COLO668 (cell line): ENCODE data around the gene LCN15.

ENCODE experiments used
- DNase-seq: peaks from one replicate; lab custom pipeline; 2025; ENCODE audit not compliant: unreplicated experiment; lab: John Stamatoyannopoulos, UW

LCN15 gene

DNA sequence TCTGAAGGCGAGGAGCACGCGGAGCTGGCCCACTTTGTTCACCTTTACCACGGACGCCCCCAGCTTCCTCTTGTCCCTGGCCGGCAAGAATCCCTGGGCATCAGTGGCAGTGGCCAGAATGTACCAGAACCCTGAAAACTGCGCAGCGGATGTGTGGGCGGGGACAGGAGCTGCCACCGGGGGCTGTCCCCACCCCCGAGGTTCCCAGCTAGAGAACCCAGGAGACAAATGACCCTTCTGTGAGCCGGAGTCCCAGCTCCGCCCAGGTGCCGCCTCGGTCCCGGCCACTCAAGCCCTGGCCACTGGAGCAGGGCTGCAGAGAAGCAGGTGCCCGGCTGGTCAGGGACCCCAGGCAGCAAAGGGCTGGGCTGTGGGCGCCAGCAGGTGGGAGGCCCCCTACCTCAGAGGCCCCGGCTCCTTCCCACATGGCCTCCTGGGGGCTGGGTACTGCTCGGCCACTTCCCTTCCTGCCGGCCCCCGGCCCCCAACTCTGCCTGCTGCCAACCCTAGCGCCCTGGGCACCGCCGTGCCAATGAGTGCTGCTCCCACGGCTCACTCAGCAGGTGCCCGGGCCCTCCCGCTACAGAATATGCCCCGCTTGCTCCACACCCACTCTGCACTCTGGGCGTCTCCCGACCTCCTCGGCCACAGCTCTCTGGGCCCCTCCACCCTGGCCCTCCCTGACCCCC is 22.3 kb downstream of the LCN15 start:
- DNase-seq: no peak

DNA sequence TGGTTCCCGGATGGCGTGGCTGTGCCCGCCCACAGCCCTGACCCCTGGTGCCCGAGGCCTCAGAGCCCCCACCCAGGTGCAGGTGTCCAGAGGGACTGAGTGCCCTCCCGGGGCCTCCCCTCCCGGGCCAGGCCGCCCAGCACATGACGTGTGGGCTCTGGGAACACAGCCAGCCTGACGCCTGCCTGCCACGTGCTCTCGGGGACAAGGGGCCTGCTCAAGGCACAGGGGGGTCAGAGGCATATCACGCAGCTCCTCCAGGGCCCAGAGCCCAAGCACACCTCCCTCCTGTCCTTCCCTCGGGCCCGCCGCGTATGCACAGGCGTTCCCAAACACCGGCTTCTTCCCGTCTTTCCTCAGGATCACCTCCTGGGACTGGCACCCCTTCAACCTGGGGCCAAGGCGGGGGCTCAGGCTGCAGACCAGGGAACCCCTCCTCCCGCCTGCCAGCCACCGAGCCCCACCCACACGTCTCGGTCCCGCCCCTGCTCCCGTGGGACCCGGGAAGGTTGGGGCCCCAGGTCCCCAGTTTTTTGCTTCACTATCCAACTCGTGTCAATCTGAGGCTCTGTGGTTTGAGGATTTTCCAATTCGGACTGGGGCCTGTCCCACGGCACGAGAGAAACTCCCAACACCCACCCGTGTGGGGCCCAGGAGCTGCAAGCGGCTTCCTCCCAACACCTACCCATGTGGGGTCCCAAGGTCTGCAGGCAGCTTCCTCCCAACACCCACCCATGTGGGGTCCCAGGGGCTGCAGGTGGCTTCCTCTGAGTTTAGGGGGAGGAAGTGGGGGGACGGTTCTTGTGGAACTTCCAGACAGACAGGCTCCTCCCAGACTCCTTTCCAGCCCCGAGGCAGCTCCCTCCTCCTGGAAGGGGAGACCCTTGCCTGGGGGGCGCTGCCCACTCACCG is 23.1 kb downstream of the LCN15 start:
- no peak for DNase-seq

DNA sequence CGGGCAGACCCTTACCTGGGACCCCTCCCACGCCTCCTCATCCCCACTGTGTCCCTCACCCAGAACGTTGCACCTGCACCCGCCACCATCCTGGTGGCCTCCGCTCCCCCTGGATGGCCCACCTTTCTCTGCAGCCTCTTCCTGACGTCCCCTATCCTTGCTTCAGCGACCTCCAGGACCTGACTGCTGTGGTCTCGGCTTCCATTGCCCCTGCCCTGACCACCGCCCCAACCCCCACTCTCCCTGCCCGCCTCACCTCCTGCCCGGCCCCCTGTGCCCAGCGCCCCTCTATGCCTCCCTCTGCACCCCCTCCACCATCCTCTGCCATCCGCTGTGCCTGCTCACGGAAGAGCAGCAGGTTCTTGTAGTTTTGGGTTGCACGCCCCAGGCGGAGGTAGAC is 23.8 kb downstream of the LCN15 start:
- no peak for DNase-seq

DNA sequence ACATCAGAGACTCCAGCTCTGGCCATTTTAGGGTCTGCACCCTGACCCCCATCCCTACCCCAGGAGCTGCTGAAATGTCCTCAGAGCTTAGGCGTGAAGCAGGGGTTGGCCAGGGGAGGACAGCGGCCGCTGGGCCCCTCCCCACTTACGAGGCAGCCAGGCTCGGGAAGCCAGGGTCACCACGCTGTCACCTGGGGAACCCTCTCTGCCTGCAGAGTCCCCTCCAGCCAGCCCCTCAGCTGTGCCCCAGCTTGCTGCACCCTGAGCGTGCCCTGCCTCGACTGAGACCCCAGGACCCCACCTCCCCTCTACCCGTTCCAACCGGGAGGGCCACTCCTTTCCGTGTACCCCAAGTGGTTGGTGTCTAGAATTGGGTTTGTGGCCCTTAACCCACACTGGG is 24.2 kb downstream of the LCN15 start:
- no peak for DNase-seq

- no peak for DNase-seq
Observed at GRCh38 chr9:136739509-136739908, 24.8 kb downstream of the LCN15 start.

DNA sequence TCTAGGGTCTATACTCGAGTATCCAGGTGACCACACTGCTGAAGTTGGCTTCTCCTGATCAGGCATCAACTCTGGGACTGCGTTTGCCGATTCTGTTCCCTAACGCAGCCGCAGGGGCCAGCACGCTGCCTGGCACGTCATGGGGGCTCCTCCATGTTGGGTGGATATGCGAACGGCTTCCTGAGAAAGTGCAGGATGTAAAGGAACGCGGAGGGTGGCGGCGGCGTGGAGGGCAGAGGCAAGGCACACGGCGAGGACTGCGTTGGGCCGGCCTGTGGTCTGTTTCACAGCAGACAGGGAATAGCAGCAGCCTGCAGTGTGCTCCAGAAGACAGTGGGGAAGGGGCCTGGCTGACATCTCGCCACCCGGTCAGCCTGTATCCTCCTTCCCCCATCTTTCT is 25.4 kb downstream of the LCN15 start:
- no peak for DNase-seq

- no peak for DNase-seq
Observed at GRCh38 chr9:136735812-136736480, 28.4 kb downstream of the LCN15 start.

- DNase-seq: no peak
Observed at GRCh38 chr9:136734837-136735496, 29.4 kb downstream of the LCN15 start.

- no peak for DNase-seq
Observed at GRCh38 chr9:136733611-136734010, 30.7 kb downstream of the LCN15 start.

GRCh38 chr9:136732444-136733178 is 31.7 kb downstream of the LCN15 start:
- DNase-seq: no peak

- DNase-seq: no peak
Observed at GRCh38 chr9:136729926-136730325, 34.4 kb downstream of the LCN15 start.

DNA sequence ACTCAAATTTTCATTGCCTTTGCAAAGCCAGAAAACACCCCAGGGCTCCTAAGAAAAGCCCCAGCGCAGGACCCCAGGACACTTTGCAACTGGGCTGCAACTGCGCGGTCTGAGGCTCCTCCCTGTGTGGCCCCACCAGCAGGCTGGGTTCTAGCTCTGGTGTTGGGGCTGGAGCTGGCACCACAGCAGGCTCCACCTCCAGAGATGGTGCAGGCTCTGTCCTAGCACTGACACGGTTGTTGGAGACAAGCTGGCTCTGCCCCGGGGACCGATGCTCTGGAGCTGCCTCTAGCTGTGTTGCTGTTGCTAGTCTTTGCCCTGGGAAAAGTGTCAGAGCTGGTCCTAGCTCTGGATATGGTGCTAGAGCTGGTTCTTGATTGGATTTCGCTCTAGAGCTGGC is 35.2 kb downstream of the LCN15 start:
- no peak for DNase-seq

DNA sequence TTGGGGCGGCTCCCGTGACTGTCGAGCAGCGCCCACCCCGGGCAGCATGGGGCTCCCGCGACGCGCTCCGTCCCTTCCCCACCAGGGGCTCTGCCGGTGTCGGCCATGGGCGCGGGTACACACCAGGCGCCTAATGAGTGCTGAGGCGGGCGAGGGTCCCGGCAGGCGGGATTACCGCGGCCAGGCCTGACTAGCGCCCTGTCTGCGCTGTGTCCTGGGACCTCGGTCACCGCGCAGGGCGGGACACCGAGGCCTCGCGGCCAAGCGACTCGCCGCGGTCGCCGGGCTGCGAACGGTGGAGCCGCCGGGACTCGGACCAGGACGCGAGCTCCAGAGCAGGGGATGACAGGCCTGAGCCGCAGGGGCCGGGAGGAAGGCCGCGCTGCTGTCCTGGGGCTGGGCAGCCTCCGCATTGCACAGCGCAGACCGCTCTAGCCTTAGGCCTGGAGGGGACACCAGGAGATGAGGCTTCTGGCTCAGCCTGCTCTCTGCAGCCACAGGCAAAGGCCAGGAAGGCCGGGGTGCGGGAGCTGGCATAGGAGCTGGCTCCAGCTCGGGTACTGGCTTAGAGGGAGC is 35.7 kb downstream of the LCN15 start:
- peak; percentile 53 for DNase-seq

DNA sequence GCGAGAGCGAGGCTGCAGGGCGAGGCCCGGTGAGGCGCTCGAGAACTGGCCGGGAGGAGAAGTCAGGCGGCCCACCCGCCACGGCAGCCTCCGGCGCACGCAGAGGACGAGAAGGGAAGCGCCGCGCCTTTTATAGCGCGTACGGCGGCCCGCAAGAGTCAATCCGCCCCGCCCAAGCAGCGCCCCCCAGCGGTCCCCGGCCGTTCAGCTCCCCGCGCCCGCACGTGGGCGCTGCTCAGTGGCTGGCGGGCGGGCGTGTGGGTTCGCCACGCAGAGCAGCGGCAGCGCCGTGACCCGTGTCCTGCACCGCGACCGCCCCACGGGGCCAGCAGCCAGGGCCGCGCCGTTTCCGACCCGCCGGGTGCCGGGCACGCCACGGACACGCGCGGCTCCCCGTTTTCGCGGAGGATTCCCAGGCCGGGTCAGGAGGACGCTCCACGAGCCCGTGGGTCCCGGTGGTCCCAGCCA is 36.2 kb downstream of the LCN15 start:
- peak; percentile 94 for DNase-seq

GRCh38 chr9:136726631-136727191 is 37.6 kb downstream of the LCN15 start:
- peak; percentile 54 for DNase-seq

DNA sequence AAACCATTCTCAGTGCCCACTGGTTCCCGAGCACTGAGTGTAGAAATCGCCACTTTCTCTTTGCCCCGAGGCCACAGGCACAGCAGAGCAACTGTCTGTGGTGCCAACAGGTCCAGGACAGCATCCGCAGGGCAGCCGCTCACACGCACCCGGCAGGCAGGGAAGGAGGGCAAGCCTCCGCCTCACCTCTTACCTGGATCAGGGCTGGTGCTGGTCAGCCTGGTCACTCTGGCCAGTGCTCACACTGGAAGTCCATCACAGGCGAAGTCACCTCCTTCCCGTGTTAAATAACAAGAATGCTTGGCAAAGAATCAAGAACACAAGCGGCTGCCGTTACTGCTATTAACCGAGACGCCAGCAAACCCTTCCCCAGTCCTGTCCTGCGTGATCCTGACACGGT is 38.2 kb downstream of the LCN15 start:
- DNase-seq: no peak

GRCh38 chr9:136725612-136726011 is 38.7 kb downstream of the LCN15 start:
- DNase-seq: no peak

GRCh38 chr9:136724772-136725171 is 39.5 kb downstream of the LCN15 start:
- no peak for DNase-seq

DNA sequence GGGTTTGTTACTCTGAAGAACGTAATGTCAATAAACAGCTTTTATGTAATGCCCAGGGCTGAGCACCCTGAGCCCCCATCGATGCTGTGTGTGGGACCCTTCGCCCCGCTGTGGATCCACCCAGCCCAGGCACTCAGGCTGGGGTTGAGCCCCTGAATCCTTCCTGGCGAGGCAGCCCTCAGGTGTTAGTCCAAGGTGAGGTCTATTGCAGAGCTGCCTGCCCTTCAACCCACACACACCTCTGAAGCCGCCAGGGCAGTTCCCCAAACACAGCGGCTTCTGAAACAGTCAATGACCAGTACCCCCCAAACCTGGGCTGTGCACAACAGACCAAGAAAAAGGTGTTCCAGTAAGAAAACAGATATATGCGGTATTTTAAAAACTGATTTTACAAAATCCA is 40.3 kb downstream of the LCN15 start:
- no peak for DNase-seq
